Neural cell (in vitro differentiated cells): ENCODE data around the gene LRRC14B. TPM values are rescaled to one million over a fixed set of nuclear protein-coding genes. Genes with fewer than 3 reads are reported as not detected.

Source experiments
- H2AFZ ChIP-seq: fragments of 200-600, 300-800 bp; sonication (generic), shearing (Covaris generic); 2 replicates; pipeline ENCODE4 v1.6.0; 2014; ENCODE audit warnings: low read depth, mild to moderate bottlenecking, antibody characterized with exemption, low read length, moderate library complexity
- H3F3A ChIP-seq: fragments of 200-600 bp; shearing (Covaris generic); 2 replicates; pipeline ENCODE4 v1.6.1; 2016; ENCODE audit warnings: mild to moderate bottlenecking, moderate library complexity, mixed read lengths, antibody characterized with exemption, low read length; ENCODE audit not compliant: insufficient read depth, poor library complexity, severe bottlenecking
- H3K27ac ChIP-seq: fragments of 200-600, 300-800 bp; sonication (generic), shearing (Covaris generic); 2 replicates; pipeline ENCODE4 v1.5.1; 2014; ENCODE audit warnings: mild to moderate bottlenecking, low read length, moderate library complexity
- H3K27me3 ChIP-seq: fragments of 300-800, 200-600 bp; sonication (generic), shearing (Covaris generic); 2 replicates; pipeline ENCODE4 v1.6.0; 2014; ENCODE audit warnings: mild to moderate bottlenecking, low read depth, low read length, moderate library complexity; ENCODE audit not compliant: insufficient read depth
- H3K36me3 ChIP-seq: fragments of 300-800, 200-600 bp; sonication (generic), shearing (Covaris generic); 2 replicates; pipeline ENCODE4 v1.5.1; 2014; ENCODE audit warnings: mild to moderate bottlenecking, antibody characterized with exemption, low read length, moderate library complexity; ENCODE audit not compliant: insufficient read depth
- H3K4me2 ChIP-seq: fragments of 300-800, 200-600 bp; sonication (generic), shearing (Covaris generic); 2 replicates; pipeline ENCODE4 v1.6.0; 2014; ENCODE audit warnings: mild to moderate bottlenecking, low read length
- H3K4me3 ChIP-seq: fragments of 300-800, 200-600 bp; sonication (generic), shearing (Covaris generic); 2 replicates; pipeline ENCODE4 v1.5.1; 2014; ENCODE audit warnings: mild to moderate bottlenecking, low read length, moderate library complexity
- H3K79me2 ChIP-seq: fragments of 200-600 bp; shearing (Covaris generic); replicated peaks from 2 replicates; pipeline ENCODE4 v1.6.0; 2014; ENCODE audit warnings: mild to moderate bottlenecking, low read length, moderate library complexity; ENCODE audit not compliant: insufficient read depth
- H3K9ac ChIP-seq: fragments of 300-800, 200-600 bp; sonication (generic), shearing (Covaris generic); 2 replicates; pipeline ENCODE4 v1.6.1; 2016; ENCODE audit warnings: mild to moderate bottlenecking, low read length, mixed read lengths
- H3K9me2 ChIP-seq: fragments of 200-600 bp; shearing (Covaris generic); 2 replicates; pipeline ENCODE4 v1.6.1; 2016; ENCODE audit warnings: mild to moderate bottlenecking, low read length, mixed read lengths; ENCODE audit not compliant: insufficient read depth
- H3K9me3 ChIP-seq: fragments of 200-600, 300-800 bp; sonication (generic), shearing (Covaris generic); 2 replicates; pipeline ENCODE4 v1.6.1; 2016; ENCODE audit warnings: mild to moderate bottlenecking, mixed run types, low read length, moderate library complexity, mixed read lengths
- H4K20me1 ChIP-seq: fragments of 200-600 bp; shearing (Covaris generic); 2 replicates; pipeline ENCODE4 v1.6.1; 2016; ENCODE audit warnings: mild to moderate bottlenecking, mixed run types; ENCODE audit not compliant: insufficient read depth
- CTCF ChIP-seq: fragments of 450-650 bp; IDR thresholded peaks from 2 replicates; pipeline ENCODE4 v1.5.1; 2014; ENCODE audit warnings: antibody characterized with exemption, mild to moderate bottlenecking, moderate library complexity; ENCODE audit not compliant: poor library complexity, severe bottlenecking
- EP300 ChIP-seq: fragments of 450-650 bp; conservative IDR thresholded peaks from 2 replicates; pipeline ENCODE4 v1.6.1; 2014; ENCODE audit warnings: antibody characterized with exemption, mild to moderate bottlenecking, moderate library complexity; ENCODE audit not compliant: poor library complexity, severe bottlenecking
- EZH2 ChIP-seq: fragments of 200-600, 300-800 bp; shearing (Covaris generic), sonication (generic); IDR thresholded peaks from 2 replicates; pipeline ENCODE4 v1.6.1; 2014; ENCODE audit warnings: antibody characterized with exemption, low read length, borderline replicate concordance, mild to moderate bottlenecking; ENCODE audit not compliant: insufficient read depth, poor library complexity, severe bottlenecking
- MXI1 ChIP-seq: fragments of 450-650 bp; conservative IDR thresholded peaks from 2 replicates; pipeline ENCODE4 v1.6.1; 2014; ENCODE audit warnings: antibody characterized with exemption, mild to moderate bottlenecking; ENCODE audit not compliant: poor library complexity, severe bottlenecking
- POLR2AphosphoS5 ChIP-seq: IDR thresholded peaks from 2 replicates; pipeline ENCODE4 v1.6.1; 2012
- RAD21 ChIP-seq: fragments of 450-650 bp; conservative IDR thresholded peaks from 2 replicates; pipeline ENCODE4 v1.6.1; 2014; ENCODE audit warnings: antibody characterized with exemption, mild to moderate bottlenecking, moderate library complexity
- SMC3 ChIP-seq: fragments of 450-650 bp; conservative IDR thresholded peaks from 2 replicates; pipeline ENCODE4 v1.6.1; 2014; ENCODE audit warnings: antibody characterized with exemption, mild to moderate bottlenecking, moderate library complexity; ENCODE audit not compliant: poor library complexity
- TAF1 ChIP-seq: IDR thresholded peaks from 2 replicates; pipeline ENCODE4 v1.6.1; 2012; ENCODE audit warnings: low read depth
- polyA plus RNA-seq: library from polyadenylated mRNA; depleted of rRNA; stranded (reverse); fragments of >200 nt; gene quantifications from 2 replicates; pipeline ENCODE4 v1.2.3, GENCODE V29; 2014
- TF ChIP-seq, protein P1 (sequence below): IDR thresholded peaks from 2 replicates; pipeline ENCODE4 v1.6.1; 2012; ENCODE audit warnings: borderline replicate concordance

Gene LRRC14B
- polyA plus RNA-seq, 1 donor from 2014 or later, result not detected

DNA sequence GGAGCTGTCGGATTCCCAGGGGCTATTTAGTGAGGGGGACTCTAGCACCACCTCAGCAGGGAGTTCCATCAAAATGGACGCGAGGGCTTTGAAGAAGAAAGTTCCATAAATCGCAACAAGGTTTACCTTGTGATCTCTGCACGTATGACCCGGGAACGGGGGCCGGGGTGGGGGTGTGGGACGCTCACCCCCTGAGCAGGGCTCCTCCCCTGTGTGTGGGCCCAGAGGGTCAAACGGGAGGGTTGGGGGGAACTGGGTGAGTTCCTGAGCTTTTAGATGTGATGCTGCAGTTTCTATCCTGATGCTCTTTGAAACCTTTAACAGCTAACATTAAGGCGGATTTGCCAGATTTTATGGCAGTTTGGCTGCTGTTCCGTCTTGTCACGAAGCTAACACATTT is 18.9 kb upstream of the LRRC14B start:
- Histone ChIP-seq H3K79me2 (no peaks in the 10 kb centered on the region), H3K9ac (no peak overlapping the region), H3K9me3 (no peaks in the 10 kb centered on the region), H3K36me3 (no peaks in the 10 kb centered on the region), H3F3A (no peaks in the 10 kb centered on the region), H3K27ac (no peak overlapping the region), H3K27me3 (no peaks in the 10 kb centered on the region), H2AFZ (no peak overlapping the region), H4K20me1 (no peaks in the 10 kb centered on the region), H3K4me3 (no peak overlapping the region), H3K4me2 (no peak overlapping the region), H3K9me2 (no peaks in the 10 kb centered on the region)
- TF ChIP-seq EP300 (no peak), SMC3 (no peak), TAF1 (no peak), POLR2AphosphoS5 (no peak), EZH2 (no peak), MXI1 (no peak), RAD21 (no peak), CTCF (no peak)
- TF ChIP-seq, protein P1, sequence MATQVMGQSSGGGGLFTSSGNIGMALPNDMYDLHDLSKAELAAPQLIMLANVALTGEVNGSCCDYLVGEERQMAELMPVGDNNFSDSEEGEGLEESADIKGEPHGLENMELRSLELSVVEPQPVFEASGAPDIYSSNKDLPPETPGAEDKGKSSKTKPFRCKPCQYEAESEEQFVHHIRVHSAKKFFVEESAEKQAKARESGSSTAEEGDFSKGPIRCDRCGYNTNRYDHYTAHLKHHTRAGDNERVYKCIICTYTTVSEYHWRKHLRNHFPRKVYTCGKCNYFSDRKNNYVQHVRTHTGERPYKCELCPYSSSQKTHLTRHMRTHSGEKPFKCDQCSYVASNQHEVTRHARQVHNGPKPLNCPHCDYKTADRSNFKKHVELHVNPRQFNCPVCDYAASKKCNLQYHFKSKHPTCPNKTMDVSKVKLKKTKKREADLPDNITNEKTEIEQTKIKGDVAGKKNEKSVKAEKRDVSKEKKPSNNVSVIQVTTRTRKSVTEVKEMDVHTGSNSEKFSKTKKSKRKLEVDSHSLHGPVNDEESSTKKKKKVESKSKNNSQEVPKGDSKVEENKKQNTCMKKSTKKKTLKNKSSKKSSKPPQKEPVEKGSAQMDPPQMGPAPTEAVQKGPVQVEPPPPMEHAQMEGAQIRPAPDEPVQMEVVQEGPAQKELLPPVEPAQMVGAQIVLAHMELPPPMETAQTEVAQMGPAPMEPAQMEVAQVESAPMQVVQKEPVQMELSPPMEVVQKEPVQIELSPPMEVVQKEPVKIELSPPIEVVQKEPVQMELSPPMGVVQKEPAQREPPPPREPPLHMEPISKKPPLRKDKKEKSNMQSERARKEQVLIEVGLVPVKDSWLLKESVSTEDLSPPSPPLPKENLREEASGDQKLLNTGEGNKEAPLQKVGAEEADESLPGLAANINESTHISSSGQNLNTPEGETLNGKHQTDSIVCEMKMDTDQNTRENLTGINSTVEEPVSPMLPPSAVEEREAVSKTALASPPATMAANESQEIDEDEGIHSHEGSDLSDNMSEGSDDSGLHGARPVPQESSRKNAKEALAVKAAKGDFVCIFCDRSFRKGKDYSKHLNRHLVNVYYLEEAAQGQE, result no peak

DNA sequence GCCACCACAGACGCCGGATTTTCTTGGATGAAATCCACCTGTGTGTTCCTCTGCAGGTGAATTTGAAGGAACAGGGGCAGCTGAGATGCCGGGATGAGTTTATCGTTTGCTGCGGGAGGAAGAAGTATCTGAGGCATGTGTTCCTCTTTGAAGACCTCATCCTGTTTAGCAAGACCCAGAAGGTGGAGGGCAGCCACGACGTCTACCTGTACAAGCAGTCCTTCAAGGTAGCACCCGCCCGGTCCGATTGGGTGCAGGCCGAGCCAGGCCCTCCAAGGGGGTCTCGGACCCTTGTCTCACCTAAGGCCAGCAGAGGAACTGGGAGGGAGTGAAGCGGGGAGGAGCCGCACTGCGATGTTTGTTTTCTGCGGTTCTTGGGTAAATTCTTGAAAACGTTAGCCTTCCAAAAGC is 18.4 kb upstream of the LRRC14B start:
- H3K79me2 ChIP-seq, result no peaks in the 10 kb centered on the region
- no peak overlapping the region for H3K27ac ChIP-seq

More for the DNA sequence above, 18.4 kb upstream of the LRRC14B start:
- H3K9me3 ChIP-seq, result no peaks in the 10 kb centered on the region
- H3K9me2 ChIP-seq, result no peaks in the 10 kb centered on the region
- no peaks in the 10 kb centered on the region for H3K36me3 ChIP-seq
- H3K27me3 ChIP-seq, result no peaks in the 10 kb centered on the region
- no peak overlapping the region for H3K9ac ChIP-seq
- no peak overlapping the region for H3K4me3 ChIP-seq
- no peak overlapping the region for H3K4me2 ChIP-seq
- no peaks in the 10 kb centered on the region for H4K20me1 ChIP-seq
- H2AFZ ChIP-seq, result no peak overlapping the region
- TF ChIP-seq POLR2AphosphoS5 (no peak), TAF1 (no peak), EP300 (no peak)
- TF ChIP-seq, protein P1, result no peak
- no peaks in the 10 kb centered on the region for H3F3A ChIP-seq
